HG03064 (cell line): ENCODE results near the gene SRPK2.

Source experiments
- ATAC-seq: cut with Tn5 transposase; IDR thresholded peaks from one replicate; pipeline ENCODE4 v1.9.1; 2021; ENCODE audit warnings: low read depth; ENCODE audit not compliant: unreplicated experiment

SRPK2 gene

DNA sequence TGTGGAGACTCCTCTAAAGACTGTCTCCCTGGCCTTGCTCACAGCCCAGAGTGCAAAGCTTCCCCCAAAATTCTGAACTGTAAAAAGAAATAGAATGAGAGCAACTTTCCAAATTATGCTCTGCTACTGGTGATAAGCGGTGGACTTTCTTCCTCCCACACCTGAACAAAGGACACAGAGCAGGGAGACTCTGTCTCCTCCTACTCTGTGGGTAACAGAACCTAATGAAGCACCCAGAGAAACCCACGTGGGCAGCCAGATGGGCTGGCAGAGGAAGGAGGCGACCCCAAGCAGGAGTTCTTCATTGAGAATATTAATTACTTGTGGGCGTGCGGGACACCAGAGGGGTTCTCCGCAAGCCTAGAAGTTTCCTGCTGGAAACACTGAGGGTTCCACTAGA lies 235.2 kb downstream of the SRPK2 start:
- no peak for ATAC-seq

DNA sequence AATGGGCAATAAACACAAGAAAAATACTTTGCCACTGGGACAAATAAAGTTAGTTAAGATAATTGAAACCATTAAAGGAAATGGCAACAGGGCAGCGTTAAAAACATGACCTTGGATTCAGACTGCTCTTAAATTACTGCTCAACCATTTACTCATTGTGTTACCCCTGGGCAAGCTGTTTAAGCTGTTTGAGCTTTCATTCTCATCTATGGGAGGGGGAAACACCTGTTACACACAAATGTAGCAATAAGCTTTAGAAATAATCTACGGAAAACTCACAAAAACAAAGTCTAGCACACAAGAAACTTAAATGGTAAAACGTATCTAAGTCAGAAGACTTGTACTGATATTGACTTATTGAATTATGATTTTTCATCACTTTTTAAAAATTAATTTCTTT lies 237.6 kb downstream of the SRPK2 start:
- no peak for ATAC-seq

- no peak for ATAC-seq
Observed at GRCh38 chr7:105149827-105150226, 238.9 kb downstream of the SRPK2 start.

GRCh38 chr7:105141068-105141467 lies 247.7 kb downstream of the SRPK2 start:
- no peak for ATAC-seq

GRCh38 chr7:105139381-105139780 lies 249.3 kb downstream of the SRPK2 start:
- ATAC-seq: no peak

- ATAC-seq: no peak
Observed at GRCh38 chr7:105137898-105138297, 250.8 kb downstream of the SRPK2 start.

DNA sequence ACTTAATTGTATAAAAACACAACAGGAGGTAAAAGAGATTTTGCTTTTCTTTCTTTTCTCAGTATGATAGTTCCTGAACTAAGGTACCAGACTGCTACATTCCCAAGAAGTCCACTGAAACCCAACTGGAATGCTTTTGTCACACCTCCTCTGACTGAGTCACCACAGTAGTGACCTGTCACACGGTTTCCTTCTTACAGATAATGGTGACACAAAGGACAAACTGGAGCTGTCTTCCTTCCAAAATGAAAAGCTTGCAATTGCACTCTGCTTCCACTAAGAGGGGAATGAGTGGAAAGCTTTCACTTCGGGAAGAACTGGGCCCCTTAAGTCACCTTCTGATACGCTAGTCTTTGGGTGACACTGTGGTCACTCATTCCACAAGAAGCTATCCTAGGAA lies 252.5 kb downstream of the SRPK2 start:
- ATAC-seq: no peak

- ATAC-seq: no peak
Observed at GRCh38 chr7:105133986-105134655, 254.6 kb downstream of the SRPK2 start.

DNA sequence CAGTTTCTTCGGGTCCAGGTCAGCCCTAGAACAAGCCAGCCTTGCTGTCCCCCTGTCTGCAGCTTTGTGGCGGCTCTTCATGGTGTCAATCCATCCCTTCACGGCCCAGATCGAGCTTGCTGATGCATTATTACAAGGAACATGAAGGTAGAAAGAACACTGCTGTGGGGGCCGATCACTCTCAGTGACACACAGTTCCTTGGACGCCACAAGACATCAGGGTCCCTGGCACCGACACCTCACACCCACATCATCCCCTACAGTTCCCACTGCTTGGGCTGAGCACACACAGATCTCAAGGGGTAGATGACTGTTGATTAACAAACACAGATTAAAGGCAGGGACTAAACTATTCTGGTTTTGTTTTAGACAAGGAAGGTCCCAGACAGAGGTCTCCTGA lies 255.4 kb downstream of the SRPK2 start:
- no peak for ATAC-seq

- ATAC-seq: no peak
Observed at GRCh38 chr7:105132835-105133234, 255.9 kb downstream of the SRPK2 start.

DNA sequence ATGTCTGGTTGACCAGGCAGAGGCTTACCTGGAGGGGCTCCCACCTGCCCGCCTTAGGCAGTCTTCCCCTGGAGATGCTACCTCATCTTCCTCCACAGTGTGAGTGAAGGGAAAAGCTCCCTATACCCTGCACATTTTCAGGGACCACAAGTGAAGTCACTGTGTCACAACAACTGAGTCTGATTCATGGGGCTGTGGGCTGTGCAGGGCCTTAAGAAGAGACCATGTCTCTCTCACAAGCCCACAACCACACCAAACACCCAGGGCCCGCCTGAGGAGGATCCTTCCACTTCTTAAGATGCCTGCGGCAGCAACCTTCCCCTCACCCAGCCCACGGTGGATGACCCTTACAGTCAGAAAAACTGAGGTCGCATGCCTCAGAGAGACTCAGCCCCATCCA lies 256.4 kb downstream of the SRPK2 start:
- no peak for ATAC-seq

- ATAC-seq: no peak
Observed at GRCh38 chr7:105131890-105132289, 256.8 kb downstream of the SRPK2 start.

DNA sequence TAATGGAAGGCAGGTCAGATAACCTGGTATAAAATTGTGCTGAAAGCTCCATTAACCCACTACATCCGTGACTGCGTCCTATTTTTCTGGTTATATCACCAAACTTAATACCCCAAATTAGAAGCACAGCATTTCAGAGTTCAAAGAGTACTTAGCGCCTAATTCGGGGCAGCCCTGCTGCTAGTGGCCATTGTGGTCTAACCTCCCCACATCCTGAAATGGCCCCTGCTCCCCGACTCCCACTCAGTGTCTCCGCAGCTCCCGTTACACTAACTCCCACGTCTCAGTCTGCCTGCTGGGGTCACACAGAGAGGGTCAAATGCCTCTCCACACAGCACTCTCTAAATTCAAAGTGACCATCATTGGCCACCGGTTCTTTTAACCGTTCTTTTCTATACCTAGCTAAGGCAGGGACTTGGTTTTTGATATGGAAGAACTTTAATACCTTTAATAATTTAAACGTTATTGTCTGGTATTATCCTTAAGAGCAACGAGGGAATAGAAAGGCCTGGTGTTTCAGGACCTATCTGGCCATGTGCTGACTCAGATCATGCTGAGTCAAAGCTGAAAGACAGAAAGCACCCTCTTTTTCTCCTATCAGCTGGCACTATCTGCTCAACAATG lies 257.6 kb downstream of the SRPK2 start:
- no peak for ATAC-seq

DNA sequence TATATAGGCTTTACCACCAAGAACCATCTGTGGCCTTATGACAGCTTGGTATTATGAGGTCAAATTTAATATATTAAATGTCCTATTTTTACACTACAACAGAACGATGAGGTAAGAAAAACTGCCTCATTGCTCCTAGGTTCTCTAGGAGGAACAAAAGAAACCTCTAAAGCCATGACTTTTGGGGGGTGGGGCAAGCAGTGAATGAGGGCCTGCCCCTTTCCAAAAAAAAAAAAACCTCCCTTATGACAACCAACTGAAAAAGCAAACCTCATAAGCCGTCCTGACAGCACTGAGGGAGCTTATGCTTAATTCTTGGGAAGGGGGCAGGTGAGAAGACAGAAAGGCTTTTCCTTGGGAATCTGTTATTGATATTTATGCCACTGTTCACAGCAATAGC lies 258.1 kb downstream of the SRPK2 start:
- no peak for ATAC-seq

GRCh38 chr7:105130048-105130447 lies 258.7 kb downstream of the SRPK2 start:
- no peak for ATAC-seq

DNA sequence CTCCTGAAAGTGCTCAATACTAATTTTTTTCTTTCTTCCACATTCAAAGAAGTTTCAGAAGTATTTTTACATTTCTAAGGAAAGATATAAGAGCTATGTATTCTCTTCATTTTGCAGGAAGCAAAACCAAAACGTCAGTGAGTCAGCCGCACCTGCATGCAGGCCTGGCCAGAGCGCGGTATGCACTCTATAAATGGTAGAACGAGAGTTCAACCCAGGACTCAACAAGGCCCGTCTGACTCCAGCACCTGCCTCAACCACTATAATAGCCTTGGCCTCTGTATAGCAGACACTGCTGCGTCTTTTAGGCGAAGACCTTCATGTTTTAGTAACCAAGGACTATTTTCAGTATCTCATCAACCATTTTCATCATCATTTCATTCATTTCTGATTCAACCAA lies 261.5 kb downstream of the SRPK2 start:
- ATAC-seq: no peak

DNA sequence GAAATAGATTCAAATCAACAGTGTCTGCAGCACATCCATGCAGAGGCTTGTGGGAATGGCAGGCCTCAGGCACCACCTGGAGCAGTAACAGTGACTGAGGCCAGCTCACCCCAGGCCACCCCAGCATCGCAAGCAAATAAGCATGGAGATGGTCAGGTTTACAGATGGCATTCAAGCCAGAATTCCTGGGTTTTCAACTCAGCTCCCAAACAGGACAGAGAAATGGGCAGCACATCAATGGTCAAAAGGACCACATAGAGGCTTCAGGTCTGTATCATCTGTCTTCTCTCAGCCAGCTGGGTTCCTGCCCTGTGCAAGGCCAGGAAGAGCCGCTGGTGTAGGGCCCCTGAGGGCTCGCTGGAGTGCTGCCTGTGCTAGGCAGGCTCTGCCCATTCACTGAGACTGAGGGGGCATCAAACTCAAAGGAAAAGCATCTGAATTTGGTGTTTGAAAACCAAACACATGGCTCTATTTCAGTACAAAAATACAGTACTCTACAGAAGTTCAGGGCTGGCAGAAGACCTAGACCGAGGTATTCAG lies 262.2 kb downstream of the SRPK2 start:
- no peak for ATAC-seq

DNA sequence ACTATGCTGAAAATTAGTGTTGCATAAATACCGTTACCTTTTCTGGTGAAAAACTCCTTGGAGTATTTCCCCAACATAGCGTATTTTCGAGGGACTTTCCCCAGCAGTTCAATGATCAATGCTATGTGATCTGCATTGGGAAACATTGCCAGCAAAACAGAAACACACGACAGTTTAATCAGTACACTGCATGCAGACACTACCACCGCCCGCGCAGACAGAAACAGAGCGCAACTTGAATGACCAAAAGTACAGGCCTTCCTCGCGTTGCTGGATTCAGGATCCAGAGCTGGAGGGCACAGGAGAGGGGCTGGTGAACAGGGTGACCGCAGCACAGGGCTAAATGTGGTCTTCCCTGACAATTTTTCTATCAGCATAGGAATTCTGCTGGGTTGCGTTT lies 263.0 kb downstream of the SRPK2 start:
- no peak for ATAC-seq

DNA sequence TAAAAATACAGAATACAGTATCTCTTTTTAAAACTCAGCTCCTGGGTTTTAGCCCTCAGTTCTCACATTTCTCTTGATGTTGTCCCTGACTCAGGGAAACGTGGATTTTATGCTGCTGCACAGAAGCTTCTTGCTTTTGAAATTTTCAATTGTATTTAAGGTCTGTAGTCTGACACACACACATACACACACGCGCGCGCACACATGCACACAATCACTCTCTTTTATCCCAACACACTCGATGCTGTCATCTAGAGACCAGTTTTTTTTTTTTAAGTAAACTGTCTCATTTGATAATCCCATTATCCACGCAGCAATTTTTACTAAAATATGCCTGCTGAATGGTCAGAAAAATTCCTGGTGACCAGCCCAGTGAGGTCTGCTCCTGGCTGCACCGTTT lies 266.1 kb downstream of the SRPK2 start:
- no peak for ATAC-seq

DNA sequence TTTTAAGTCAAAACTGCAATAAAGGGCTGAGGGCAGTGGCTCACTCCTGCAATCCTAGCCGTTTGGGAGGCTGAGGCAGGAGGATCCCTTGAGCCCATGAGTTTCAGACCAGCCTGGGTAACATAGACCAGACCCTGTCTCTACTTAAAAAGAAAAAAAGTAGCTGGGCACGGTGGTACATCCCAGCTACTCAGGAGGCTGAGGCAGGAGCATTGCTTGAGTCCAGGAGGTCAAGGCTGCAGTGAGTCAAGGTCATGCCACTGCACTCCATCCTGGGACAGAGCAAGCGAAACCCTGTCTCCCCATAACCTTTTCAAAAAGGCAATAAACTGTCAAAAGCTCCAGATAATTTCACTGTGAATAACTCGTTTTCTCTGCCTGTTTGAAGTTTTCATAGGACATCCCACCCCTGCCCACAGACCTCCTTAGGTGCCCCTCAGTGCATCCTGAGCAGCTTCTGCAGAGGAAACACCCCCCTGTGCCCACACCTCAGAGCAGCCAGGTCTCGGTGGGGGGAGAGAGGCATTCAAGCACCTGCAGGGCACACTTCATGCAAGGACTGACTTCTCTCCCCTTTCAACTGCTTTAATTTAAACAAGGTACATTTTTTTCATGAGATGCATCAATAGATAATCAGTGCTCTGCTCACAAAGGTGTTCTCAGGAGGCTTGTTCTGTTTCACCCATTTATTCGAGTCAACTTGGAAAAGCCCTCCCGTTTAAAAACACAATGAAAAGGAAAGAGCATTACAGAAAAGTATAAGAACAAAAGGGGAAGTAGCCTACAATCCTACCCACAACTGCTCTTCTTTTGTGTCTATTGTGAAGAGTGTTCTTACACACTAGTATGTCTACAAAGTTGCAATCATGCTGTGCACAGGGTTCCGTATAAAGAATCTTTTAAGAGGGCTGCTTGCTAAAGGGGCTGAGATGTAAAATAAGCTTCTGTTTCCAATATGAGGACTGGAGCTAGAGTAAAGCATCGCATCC lies 269.8 kb downstream of the SRPK2 start:
- ATAC-seq: no peak
